K562 (cell line): ENCODE data around the gene TSPYL4. TPM values are rescaled to one million over a fixed set of nuclear protein-coding genes. Genes with fewer than 3 reads are reported as not detected.
A peak's percentile ranks its signal among the peaks of the same experiment; 100 is the strongest.

Experiments used
- ARID1B ChIP-seq: fragments of 450-650 bp; IDR thresholded peaks from 2 replicates; pipeline ENCODE4 v1.6.1; 2016; ENCODE audit warnings: antibody characterized with exemption, mild to moderate bottlenecking, inconsistent platforms
- E4F1 ChIP-seq: fragments of 250-450 bp; sonication (Bioruptor Pico); IDR thresholded peaks from 2 replicates; pipeline ENCODE4 v1.5.0; 2021; ENCODE audit warnings: mild to moderate bottlenecking, borderline replicate concordance
- ELF2 ChIP-seq: fragments of 250-450 bp; sonication (Bioruptor Pico); IDR thresholded peaks from 2 replicates; pipeline ENCODE4 v1.5.0; 2021; ENCODE audit warnings: mild to moderate bottlenecking
- ERF ChIP-seq: fragments of 450-650 bp; formaldehyde crosslinking; IDR thresholded peaks from 2 replicates; pipeline ENCODE4 v1.4.0; 2020; ENCODE audit warnings: mild to moderate bottlenecking, mixed read lengths
- FOXK1 ChIP-seq: sonication (generic); formaldehyde crosslinking; IDR thresholded peaks from 2 replicates; pipeline ENCODE4 v1.8.0; 2022; ENCODE audit warnings: missing genetic modification reagents, mild to moderate bottlenecking, borderline replicate concordance
- HIVEP1 ChIP-seq: fragments of 250-450 bp; sonication (Bioruptor Pico); IDR thresholded peaks from 2 replicates; pipeline ENCODE4 v1.4.0; 2020; ENCODE audit warnings: mild to moderate bottlenecking
- KAT8 ChIP-seq: fragments of 450-650 bp; IDR thresholded peaks from 2 replicates; pipeline ENCODE4 v1.6.1; 2016; ENCODE audit warnings: low read depth, mild to moderate bottlenecking
- NFYB ChIP-seq: IDR thresholded peaks from 2 replicates; pipeline ENCODE4 v1.6.1; 2011; ENCODE audit warnings: mild to moderate bottlenecking, moderate library complexity; ENCODE audit not compliant: insufficient read length; ENCODE audit errors: extremely low read depth
- NR0B1 ChIP-seq: fragments of 450-650 bp; IDR thresholded peaks from one replicate; pipeline ENCODE4 v1.6.1; 2018; ENCODE audit warnings: mild to moderate bottlenecking, moderate library complexity; ENCODE audit not compliant: partially characterized antibody
- POLR2A ChIP-seq: fragments of 450-650 bp; conservative IDR thresholded peaks from 2 replicates; pipeline ENCODE4 v1.6.1; 2016
- THAP7 ChIP-seq: fragments of 250-450 bp; sonication (Bioruptor Pico); IDR thresholded peaks from 2 replicates; pipeline ENCODE4 v1.5.0; 2021
- ZBTB5 ChIP-seq: fragments of 450-650 bp; IDR thresholded peaks from 2 replicates; pipeline ENCODE4 v1.6.1; 2017; ENCODE audit warnings: antibody characterized with exemption
- ZC3H11A ChIP-seq: IDR thresholded peaks from 2 replicates; pipeline ENCODE4 v1.6.1; 2012; ENCODE audit warnings: low read depth, low read length, improper control_type of control experiment
- ZNF253 ChIP-seq: fragments of 250-450 bp; sonication (Bioruptor Pico); conservative IDR thresholded peaks from 2 replicates; pipeline ENCODE4 v1.6.1; 2021; ENCODE audit warnings: mild to moderate bottlenecking
- ZNF311 ChIP-seq: fragments of 250-450 bp; sonication (Bioruptor Pico); IDR thresholded peaks from 2 replicates; pipeline ENCODE4 v1.4.0; 2020; ENCODE audit warnings: mild to moderate bottlenecking, moderate library complexity
- ZNF609 ChIP-seq: sonication (generic); formaldehyde crosslinking; IDR thresholded peaks from 2 replicates; pipeline ENCODE4 v1.8.1; 2023; ENCODE audit warnings: missing genetic modification reagents, mild to moderate bottlenecking, borderline replicate concordance
- polyA plus RNA-seq, 8 experiments: library from polyadenylated mRNA; depleted of rRNA in 4 of 8; stranded (reverse) in 5 of 8; unstranded in 3 of 8; fragments of >200 nt; fragmentation: Nextera tagmentation in 2 of 8; fragmentation: Illumina TruSeq in 1 of 8; extraction: Ambion mirVana in 2 of 8; extraction: Trizol in 1 of 8; gene quantifications; 2 replicates each; pipeline versions ENCODE4 v1.2.1 to v1.2.3, GENCODE V29; 2011 to 2014; ENCODE audit warnings: inconsistent platforms in 1 of 8, missing spikeins in 1 of 8
- total RNA-seq, 7 experiments: library from RNA; depleted of rRNA in 6 of 7; stranded (reverse); fragments of >200 nt in 6 of 7; fragmentation: Illumina TruSeq in 2 of 7; extraction: Trizol in 2 of 7; gene quantifications; 2 replicates each; pipeline versions ENCODE4 v1.2.1 to v1.2.3, GENCODE V29; 2011 to 2021; ENCODE audit warnings: low replicate concordance in 1 of 7

Gene TSPYL4
- total and polyA plus RNA-seq, 9 of the 15 experiments (the other 6 are each of a cell fraction or from before 2014, with no cell fraction given) = 0.69 to 18.0 (median 9.1) TPM

GRCh38 chr6:116280161-116280932, 26.5 kb upstream of the TSPYL4 start (continued):
- TF ChIP-seq E4F1 (CRISPR knock-in tag) (no peak), ZNF253 (CRISPR knock-in tag) (no peak), ZNF609 (no peak), ZNF311 (CRISPR knock-in tag) (no peak), FOXK1 (CRISPR knock-in tag) (no peak), HIVEP1 (CRISPR knock-in tag) (no peak), ARID1B (no peak), THAP7 (CRISPR knock-in tag) (no peak), NR0B1 (no peak), ZC3H11A (peak; percentile 85; the same call in 1 of the 2 replicates), ZBTB5 (no peak), POLR2A (no peak), ERF (CRISPR knock-in tag) (no peak), KAT8 (peak; percentile 97), NFYB (no peak), ELF2 (CRISPR knock-in tag) (peak; percentile 65; the same call in 1 of the 2 replicates)
- TF ChIP-seq, all 486 proteins: peak for 16
